Measurements from ENCODE around the gene ASAP2.

DNA sequence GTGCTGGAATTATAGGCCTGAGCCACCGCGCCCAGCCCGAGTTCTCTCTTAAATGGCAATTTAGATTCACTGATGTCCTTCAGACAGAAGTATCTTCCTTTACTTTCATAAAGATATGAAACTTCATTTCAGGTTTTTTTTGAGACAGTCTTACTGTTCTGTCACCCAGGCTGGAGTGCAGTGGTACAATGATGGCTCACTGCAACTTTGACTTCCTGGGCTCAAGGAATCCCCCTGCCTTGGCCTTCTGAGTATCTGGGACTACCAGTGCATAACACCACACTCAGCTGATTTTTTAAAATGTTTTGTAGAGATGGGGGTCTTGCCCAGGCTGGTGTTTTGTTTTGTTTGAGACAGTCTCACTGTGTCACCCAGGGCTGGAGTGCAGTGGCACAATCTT, 203.5 kb downstream of the ASAP2 start:
- no peak for TF ChIP-seq REST (IDR thresholded peaks at IDR 0.05; ENCODE audit: insufficient read depth in 1 of 2, low read depth in 2 of 2, low read length in 2 of 2)
- TF ChIP-seq POLR2AphosphoS5 (IDR thresholded peaks at IDR 0.05; ENCODE audit: low read depth, low read length), result no peak
- TF ChIP-seq TAF1 (IDR thresholded peaks at IDR 0.05; ENCODE audit: borderline replicate concordance, insufficient read depth, low read length), result no peak
- no peak for TF ChIP-seq SIN3A (IDR thresholded peaks at IDR 0.05; ENCODE audit: borderline replicate concordance, insufficient read depth, low read length)
- no peak for TF ChIP-seq FOXP2 (optimal IDR thresholded peaks at IDR 0.05; ENCODE audit: borderline replicate concordance, extremely low read depth, extremely low read length, insufficient read depth)

All from PFSK-1 (cell line).